Measurements from ENCODE around the gene ITGB8.

DNA sequence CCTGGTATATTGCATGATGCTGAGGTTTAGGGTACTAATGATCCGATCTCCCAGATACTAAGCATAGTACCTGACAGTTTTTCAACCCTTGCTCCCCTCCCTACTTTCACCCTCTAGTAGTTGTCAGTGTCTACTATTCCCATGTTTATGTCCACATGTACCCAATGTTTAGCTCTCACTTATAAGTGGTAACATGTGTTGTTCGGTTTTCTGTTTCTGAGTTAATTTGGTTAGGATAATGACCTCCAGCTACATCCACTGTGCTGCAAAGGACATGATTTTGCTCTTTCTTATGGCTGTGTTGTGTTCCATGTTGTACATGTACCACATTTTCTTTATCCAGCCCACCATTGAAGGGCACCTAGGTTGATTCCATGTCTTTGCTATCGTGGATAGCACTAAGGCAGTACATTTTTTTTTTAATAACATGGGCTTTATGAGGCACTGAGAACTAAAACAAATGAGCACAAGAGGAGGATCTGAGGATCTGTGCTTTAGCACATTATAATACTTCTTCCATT, 28.1 kb downstream of the ITGB8 start:
- TF ChIP-seq, protein P1, sequence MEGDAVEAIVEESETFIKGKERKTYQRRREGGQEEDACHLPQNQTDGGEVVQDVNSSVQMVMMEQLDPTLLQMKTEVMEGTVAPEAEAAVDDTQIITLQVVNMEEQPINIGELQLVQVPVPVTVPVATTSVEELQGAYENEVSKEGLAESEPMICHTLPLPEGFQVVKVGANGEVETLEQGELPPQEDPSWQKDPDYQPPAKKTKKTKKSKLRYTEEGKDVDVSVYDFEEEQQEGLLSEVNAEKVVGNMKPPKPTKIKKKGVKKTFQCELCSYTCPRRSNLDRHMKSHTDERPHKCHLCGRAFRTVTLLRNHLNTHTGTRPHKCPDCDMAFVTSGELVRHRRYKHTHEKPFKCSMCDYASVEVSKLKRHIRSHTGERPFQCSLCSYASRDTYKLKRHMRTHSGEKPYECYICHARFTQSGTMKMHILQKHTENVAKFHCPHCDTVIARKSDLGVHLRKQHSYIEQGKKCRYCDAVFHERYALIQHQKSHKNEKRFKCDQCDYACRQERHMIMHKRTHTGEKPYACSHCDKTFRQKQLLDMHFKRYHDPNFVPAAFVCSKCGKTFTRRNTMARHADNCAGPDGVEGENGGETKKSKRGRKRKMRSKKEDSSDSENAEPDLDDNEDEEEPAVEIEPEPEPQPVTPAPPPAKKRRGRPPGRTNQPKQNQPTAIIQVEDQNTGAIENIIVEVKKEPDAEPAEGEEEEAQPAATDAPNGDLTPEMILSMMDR (IDR thresholded peaks at IDR 0.05), result no peak
- no peak for TF ChIP-seq POLR2A (IDR thresholded peaks at IDR 0.05)

All from thyroid gland (tissue), 4 donors.